GM19455 (cell line): Measurements from ENCODE around the gene PAX9.

Experiments
- ATAC-seq: cut with Tn5 transposase; IDR thresholded peaks from one replicate; pipeline ENCODE4 v1.9.1; 2021; ENCODE audit not compliant: unreplicated experiment

PAX9 gene

DNA sequence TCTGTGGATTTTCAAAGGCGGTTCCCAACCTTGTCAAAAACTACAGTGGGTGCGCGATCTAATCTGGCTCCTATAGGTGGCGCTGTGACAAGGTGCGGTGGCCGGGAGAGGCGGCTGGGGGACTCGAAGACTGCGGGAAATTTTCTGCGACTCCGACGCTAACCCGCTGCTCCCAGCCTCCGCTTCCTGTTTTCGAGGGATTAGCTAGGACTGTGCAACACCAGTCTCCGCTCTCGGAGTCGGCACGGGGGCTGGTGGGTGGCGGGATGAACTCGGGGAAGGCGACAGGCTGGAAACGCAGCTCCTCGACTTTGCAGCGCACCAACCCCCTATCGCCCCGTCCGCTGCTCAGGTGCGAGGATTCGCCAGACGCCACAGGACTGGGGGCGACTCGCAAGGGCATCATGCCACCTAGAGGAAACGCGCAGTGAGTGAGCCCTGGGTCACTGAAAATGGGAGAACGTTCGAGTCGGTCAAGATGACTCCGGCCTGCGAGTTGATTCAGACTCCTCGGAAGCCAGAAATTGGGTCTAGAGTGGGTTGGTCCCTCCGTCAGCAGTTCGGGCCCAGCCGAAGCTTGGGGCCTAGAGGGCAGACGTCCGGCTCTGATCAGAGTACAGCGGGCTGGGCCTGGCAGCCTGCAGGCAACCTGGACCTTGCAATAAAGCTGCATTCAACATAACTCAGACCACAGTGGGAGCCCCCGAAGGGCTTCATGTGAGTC, 5.5 kb upstream of the PAX9 start:
- no peak for ATAC-seq

DNA sequence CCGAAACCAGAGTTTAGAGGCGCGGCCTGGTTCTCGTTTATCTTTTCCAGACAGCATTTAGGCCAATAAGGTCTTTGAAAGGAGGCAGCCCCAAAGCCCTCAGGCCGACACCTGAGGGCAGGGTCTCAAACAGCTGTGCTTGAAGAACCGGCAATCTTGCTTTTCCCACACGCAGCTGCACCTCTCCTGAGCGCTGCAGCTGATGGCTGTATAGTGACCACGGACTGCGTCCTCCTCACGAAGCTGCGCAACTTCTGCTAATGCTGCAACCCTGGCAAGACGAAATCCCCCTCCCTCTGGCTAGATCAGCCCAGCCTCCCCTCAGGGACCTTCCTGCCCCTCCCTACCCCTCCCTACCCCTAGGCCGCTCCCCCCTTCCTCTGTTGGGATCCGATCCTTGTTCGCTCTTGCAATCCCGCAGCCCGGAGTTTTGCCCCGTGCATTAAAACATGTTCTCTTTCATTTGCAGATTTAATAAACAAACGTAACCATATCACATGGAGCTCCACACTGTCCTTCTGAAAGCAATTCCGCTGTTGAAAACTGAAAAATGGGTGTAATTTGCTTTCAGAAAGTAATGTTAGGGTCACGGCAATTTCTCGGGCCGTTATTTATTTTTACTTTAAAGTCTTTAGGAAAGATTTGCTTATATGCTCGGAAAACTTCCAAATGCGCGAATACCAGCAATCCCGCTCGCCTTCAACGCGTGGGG, 4.8 kb upstream of the PAX9 start:
- ATAC-seq = no peak

DNA sequence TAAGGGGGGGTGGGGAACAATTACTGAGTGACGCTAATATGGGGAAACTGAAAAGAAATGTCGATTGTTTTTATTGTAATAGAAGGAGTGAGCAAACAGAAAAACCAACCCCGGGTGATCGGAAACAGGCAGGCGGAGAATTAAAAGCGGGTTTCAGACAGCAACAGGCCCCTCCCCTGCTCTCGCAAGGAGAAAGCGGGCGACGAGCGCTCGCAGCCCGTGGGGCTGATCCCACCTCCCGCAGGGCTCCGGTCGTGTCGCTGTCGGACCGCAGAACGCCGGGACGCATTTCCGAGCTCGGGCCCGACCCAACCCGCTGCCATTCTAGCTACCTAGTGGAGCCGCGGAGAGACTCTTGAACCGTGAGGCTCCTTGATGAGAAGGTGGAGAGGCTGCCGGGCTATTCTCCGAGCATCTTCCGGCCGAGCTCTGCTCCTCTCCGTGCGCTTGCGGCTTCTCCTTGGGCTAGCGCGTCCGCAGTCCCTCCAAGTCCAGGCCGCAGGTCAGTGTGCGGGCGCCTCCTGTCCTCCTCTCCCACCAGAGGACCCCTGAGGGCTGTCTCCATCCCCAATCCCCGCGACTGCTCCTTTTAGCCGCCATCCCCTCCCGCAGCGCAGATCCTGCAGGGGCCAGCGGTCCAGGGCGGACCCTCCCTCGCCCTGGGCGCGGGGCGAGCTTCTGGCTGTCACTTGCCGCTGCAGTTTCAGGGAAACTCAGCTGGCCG, 4.1 kb upstream of the PAX9 start:
- ATAC-seq = no peak

DNA sequence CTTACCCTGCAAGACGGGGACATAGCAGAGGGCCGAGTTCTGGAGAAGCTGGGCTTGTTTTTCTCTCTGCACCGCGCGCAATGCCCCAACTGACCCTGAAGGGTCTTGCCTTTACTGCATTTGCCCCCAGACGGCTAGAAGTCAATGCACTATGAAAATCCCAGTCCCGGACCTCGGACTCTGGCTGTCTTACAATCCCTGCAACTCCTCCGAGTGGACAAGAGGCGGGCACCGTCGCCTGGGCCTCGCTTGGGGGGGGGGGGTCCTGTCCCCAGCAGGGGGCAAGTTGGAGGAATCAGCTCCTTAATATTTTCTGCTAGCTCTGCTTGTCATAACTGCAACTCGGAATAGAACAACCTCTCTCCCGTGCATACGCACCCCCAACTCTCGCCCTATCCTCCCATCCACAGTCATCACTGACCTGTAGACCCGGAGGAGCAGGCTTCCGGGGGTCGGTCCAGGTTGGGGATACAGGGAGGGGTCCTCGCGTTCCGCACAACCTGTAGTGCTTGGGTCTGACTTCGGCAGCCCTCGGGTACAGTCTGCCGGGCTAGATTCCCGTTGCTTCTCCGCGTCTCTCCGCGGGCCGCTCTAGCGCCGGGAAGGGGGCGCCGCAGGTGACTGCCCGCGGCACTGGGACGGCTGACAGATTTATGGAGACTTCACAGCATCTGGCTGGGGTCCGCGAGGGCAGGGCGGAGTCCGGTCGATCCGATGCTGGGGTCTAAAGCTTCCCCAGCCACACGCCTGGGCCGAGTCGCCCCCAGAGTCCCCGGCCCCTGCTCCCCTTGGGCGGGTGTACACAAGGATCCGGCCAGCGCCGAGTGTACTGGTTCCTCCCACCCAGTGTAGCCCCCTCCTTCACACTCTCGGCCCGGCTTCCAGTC, 3.3 kb upstream of the PAX9 start:
- no peak for ATAC-seq

DNA sequence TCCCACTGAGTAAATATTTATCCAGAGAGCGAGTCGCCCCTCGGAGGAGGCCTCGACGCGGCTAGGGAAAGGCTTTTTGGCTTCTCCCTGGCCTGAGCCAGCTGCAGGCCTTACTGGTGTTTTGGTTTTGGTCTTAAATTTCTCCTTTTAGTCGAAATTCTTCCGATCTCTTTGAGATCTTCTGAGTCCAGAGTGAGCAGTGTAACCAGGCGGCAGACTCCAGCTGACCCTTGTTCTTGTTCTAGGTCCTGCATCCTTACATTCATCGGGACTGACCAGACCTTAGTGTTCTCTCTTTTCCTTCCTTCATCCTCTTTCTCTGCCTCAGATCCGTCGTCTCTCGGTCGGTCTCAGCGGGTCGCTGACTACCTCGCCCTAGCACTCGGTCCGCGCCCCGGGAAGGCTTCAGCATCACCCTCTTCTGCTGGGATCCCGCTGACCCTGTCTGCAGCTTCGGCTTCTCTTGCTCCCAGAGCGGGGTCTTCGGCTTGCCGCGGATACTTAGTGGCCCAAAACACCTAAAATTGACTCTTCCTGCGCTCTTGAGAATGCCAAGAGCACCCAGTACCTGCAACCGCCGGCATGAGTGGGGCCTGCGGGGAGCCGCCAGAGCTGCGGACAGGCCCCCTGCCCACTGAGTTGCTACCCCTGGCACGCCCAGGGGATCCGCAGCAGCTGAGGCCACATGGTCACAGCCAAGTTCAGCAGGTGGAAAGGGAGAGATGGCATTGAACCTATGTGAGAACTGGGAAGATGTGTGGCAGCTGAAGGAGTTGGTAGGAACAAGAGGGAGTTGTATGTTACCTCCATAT, 2.4 kb upstream of the PAX9 start:
- ATAC-seq = no peak

DNA sequence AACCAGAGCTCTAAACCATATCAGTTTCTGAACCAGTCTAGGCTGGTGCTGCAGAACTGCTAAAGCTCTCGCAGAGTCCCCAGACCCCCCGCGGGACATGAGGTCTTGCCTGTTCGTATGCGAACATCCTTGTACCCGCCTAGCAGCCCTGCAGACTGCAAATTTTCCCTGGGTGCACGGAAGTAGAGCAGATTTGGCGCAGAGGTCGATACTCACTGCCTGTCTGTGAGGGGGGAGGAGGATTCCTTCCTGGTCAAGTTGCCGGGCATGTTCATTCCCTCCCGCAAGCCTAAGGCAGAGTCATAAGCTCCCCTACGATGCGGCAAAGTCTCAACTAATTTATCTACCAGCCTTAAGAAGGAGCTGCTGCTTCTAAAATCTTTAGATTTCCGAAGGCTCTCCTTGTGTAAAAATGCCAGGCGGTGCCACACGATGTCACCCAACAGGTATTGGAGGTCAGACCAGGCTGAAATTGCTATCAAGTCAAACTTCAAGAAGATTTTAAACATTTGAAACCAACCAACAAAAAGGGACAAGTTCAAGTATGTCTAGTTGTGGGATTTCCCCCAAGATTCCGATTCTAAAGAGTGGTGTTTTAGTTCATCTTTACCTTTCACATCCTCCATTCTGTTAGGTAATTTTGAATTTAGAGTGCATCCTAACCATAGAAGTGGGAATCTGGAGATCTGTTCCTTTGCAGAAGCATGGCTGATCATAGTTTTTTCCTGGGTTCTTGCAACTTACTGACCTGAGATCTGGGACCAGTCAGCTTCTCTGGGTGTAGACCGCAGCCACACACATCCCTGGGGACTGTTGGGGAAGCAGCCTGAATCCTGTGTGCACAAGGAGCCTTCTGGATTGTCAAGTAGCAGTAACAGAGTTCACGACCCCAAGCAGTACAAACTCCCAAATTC, 1.6 kb upstream of the PAX9 start:
- ATAC-seq = no peak

DNA sequence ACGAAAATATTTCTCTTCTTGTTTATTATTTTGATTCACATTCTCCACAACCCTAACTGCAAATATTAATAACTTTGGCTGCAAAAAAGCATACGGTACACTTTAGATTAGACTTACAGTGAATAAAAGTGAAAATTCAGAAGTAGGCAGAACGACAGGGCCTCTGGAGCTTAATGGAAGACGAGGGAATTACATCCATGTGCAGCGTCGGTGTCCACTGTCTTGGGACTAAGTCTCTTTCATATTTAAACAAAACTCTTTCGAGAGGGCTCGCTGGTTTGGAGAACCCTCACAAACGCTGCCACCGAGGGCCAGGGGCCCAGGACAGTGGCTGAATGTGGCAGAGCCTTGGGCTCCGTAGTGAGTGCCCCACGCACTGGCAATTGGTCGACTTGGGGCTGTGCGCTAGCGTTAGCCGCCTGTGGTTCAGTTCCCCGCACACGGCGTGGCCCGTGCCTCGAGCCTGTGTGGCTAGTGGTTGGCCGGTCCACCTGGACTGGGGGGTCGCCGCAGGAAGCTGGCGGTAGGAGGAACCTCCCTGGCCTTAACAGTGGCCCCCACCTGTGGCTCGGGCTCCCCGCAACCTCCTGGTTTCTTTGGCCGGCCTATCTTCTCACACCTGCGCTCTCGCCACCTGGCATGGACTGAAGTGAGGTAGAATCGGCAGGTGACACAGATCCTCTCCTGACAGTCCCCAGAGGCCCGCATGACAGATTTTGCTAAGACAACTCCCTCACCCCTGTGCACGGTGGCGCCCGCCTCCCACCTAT, 739 bp upstream of the PAX9 start:
- no peak for ATAC-seq

DNA sequence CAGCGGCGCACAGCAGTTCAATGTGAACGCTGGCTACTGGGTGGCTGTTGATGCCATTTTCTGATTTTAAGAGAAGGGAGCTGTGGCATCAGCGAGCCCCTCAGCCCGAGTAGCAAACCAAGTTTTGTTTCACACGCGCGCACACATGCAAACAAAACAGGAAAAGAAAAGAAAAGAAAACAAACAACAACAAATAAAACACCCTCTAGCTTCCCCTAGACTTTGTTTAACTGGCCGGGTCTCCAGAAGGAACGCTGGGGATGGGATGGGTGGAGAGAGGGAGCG, 540 bp downstream of the PAX9 start:
- no peak for ATAC-seq

DNA sequence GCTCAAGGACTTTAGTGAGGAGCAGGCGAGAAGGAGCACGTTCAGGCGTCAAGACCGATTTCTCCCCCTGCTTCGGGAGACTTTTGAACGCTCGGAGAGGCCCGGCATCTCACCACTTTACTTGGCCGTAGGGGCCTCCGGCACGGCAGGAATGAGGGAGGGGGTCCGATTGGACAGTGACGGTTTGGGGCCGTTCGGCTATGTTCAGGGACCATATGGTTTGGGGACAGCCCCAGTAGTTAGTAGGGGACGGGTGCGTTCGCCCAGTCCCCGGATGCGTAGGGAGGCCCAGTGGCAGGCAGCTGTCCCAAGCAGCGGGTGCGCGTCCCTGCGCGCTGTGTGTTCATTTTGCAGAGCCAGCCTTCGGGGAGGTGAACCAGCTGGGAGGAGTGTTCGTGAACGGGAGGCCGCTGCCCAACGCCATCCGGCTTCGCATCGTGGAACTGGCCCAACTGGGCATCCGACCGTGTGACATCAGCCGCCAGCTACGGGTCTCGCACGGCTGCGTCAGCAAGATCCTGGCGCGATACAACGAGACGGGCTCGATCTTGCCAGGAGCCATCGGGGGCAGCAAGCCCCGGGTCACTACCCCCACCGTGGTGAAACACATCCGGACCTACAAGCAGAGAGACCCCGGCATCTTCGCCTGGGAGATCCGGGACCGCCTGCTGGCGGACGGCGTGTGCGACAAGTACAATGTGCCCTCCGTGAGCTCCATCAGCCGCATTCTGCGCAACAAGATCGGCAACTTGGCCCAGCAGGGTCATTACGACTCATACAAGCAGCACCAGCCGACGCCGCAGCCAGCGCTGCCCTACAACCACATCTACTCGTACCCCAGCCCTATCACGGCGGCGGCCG, 1.1 kb downstream of the PAX9 start:
- ATAC-seq = no peak

DNA sequence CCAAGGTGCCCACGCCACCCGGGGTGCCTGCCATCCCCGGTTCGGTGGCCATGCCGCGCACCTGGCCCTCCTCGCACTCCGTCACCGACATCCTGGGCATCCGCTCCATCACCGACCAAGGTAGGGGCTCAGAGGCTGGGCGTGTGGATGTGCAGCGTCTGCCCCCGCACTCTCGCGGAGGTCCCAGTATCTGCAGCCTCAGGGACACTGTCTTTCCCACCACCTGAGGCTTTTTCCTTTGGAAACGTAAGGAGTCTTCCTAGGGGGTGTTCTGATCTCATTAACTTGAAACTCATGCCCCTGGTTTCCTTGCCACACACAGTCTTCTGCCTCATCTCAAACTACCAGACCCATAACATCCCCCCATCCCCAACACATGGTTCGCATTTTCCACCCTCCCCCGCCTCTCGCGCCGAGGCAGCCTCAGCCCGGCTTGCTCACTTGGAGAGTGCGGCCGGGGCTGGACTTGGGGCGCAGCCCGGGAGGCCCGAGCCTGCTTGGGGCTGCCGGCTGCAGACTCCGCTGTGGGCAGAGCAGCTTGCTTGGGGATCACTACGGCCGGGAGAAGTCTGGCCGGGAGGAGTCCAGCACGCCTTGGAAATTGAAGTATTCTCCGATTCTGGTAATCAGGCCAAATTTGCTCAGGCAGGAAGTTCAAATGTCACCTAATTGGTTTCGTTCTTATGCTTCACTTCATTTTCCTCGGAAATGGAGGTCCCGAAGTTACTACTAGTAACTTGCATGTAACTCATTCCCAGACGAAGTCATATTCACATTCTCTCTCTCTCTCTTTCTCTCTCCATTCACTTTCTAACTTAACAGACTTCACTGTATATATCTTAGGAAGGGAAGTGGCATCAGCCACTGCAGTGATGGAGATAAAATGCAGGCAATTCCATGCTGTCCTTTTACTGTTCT, 2.0 kb downstream of the PAX9 start:
- ATAC-seq = no peak

DNA sequence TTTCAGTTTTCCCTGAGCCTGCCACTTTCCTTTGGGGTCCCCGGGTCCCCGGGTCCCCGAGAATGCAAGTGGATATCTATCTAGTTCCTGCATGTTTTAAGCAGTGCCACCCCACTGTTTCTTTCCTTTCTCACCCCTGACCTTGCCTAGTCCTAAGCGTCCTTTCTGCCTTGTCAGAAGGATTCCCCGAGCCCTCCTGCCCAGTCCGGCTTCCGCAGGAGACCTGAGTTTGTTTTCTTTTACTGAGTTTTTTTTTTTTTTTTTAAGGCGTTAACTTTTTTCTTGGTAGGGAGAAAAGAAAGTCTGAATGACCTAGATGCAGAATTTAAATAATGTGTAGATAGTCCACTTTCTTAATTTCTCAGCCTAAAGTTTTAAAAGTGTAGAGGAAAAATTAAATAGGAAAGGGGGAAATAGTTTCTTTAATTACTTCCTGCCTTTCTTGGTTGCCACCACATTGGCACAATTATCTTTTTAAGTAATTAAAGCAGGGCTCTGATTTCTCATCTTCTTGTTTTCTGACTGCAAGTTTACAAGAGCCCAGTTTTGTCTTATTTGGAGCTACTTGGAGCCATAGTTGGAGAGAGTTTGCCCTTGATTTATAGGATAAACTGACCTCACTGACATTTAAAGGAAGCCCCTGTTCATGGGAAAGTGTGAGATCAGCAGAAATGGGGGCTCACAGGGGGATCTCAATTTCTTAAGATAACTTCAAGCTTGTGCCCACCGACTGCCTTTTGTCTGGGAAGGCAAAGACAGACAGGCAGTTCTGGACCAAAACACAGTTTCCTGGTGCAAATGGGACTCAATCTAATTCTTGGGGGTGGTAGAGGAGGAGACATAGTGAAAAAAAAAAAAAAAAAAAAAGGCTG, 2.9 kb downstream of the PAX9 start:
- no peak for ATAC-seq

DNA sequence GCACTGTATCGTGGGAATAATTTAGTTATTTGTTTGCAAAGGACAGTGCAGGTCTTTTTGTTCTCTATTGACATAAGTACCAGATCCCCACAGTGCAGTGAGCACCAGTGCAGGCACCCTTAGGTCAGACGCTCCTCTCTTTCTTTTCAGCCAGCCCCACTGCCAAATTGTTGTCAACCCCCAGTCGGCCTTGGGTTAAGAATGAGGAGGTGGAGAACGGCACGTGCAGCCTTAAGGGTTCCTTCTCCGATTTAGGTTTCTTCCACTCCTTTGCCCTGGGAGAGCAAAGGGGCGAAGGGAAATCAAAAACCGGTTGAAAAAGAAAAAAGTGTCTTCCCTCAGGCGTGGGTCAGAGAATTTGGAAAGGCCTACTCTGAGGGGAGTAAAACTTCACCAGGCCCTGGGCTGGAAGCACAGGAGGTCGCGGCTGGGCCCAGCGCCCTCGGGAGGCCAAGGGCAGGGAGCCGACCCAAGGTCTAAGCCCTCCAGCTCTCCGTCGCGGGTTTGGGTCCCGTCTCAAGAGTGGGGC, 4.3 kb downstream of the PAX9 start:
- ATAC-seq = no peak

DNA sequence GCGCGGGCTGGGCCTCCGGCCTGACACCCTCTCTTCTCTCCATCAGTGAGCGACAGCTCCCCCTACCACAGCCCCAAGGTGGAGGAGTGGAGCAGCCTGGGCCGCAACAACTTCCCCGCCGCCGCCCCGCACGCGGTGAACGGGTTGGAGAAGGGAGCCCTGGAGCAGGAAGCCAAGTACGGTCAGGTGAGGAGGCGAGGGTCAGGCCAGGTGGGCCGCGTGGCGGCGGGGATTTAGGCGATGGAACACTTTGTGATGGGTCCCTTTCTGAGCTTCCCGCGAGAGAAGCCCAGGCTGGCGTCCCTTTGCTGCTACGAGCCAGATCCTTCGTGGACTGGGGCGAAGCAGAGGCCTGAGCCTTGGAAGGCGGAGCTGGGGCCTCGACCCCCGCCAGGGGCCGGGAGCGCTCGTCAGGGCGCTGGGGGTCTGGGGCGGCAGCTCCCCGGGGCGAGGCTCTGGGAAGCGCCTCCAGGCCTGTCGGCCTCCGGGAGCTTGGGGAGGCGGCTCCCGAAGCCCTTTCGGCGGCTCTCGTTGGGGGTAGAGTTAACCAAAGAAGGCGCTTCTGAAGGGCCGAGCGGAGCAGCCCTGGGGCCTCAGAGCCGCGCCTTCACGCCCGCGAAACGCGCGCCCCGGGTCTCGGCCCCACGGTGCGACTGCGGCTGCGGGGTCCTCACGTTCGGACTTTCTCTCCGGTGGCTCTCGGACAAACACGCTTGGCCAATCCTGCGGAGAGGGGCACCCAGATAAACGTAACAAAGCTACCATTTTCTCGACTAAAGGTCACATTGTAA, 5.0 kb downstream of the PAX9 start:
- ATAC-seq = no peak

DNA sequence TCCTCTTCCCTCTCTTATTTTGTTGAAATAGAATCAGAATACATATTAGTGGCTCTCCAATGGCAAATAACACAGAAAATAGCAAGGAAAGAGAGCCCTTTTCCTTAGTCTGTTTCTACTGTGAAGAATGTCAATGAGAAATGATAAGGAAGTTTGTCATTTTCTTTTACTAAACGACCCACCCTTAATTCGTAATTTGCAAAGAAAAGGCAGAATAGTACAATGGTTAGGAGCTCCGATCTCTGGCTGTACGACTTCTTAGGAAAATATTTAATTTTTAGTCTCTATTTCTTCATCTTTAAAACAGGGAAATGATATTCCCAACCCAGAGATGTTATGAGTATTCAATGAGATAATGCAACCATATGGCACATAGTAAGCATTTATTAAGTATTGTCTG, 6.0 kb downstream of the PAX9 start:
- no peak for ATAC-seq

DNA sequence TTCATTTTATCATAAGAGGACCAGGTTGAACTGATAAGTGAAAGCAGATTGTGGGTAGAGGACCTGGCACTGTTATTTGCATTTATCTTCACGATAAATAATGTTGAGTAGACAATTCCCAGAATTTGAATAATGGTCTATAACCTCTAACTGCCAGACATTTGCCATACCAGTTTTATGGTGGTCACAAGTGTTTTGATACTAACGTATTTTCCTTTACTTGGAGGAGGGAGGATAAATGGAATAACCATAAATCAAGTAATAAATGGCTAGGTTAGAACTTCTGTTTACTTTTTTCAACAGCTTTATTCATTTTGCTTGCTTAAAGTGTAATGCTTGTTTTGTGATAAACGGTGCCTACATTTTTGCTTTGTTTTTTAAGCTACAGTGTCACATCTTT, 9.5 kb downstream of the PAX9 start:
- ATAC-seq = no peak
